NCI-H446 treated with DMSO at 0.1 percent for 48 hours (cell line): ENCODE measurements around the gene RAB1A.
"Not testable (repeated sequence)": the region's sequence is repeated elsewhere in the genome, so short reads cannot be mapped to it uniquely, and the experiment has no call there.

ENCODE experiments used
- DNase-seq: peaks from one replicate; lab custom pipeline; 2025; lab: John Stamatoyannopoulos, UW

Gene RAB1A

DNA sequence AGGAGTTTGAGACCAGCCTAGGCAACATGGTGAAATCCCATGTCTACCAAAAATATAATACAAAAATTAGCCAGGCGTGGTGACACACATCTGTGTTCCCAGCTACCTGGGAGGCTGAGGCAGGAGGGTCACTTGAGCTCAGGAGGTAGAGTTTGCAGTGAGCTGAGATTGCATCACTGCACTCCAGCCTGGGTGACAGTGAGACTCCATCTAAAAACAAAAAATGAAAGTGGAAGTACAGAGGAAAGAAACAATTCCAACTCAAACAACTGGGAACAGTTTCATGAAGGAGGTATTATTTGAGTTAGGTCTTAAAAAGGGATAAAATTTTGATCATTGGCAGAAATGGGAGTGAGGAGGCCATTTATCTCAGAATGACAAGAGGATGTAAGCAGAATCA, 6.3 kb upstream of the RAB1A start:
- DNase-seq: no peak

DNA sequence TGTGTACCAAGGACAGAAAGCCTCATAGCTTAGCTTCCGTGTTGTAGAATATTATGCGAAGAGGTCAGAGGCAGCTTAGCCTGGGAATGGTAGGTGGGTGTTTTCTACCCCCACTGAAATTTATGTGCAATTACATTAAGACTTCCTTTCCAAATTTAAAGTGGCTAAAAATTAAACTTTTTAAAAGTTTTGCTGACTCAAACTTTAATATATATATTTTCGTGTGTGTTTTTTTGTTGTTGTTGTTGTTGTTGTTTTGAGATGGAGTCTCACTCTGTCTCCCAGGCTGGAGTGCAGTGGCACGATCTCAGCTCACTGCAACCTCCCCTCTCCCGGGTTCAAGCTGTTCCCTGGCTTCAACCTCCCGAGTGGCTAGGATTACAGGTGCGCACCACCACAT, 4.3 kb upstream of the RAB1A start:
- DNase-seq: no peak

DNA sequence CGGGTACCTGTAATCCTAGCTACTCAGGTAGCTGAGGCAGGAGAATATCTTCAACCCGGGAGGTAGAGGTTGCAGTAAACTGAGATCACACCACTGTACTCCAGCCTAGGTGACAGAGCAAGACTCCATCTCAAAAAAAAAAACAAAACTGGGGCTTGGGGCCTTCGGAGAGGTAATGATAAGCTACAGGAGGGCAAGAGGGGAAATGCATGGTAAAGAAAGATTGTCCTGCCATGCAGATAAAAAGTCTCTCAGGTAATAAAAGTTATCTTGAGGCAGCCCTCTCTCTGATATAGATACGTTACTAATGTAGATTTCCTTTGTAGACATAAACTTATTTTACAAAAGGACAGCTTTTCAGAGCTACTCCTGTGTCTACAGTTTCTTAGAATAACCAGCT, 3.7 kb upstream of the RAB1A start:
- DNase-seq: no peak

DNA sequence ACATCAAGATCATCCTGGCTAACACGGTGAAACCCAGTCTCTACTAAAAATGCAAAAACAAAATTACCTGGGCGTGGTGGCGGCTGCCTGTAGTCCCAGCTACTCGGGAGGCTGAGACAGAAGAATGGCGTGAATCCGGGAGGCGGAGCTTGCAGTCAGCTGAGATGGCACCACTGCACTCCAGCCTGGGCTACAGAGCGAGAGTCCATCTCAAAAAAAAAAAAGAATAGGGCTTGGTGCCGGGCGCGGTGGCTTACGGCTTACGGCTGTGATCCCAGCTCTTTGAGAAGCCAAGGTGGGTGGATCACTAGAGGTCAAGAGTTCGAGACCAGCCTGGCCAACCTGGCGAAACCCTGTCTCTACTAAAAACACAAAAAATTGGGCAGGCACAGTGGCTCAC, 3.0 kb upstream of the RAB1A start:
- DNase-seq: not testable (repeated sequence)

DNA sequence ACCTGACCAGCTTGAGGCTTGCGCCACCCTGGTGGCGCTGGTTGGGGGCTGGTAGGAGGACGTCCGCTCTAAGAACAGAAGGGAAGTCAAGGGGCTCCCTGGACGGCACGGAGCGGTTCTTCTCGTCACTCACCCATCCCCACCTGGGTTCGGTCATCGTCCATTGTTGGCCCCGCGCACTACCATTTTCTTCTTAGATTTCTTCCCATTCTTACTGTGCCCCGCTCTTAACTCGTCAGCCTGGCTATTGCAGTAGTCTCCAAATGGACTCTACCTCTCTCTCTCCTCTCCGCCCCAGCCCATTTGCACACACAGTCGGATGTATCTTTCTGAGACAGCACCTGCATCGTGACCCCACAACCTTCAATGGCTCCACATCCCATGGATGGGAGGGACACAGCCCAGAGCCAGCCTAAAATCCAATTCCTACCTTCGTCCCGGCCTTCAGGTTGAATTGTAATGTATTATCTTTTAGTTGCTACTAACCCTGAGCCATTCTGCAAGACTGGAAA, 814 bp upstream of the RAB1A start:
- no peak for DNase-seq

DNA sequence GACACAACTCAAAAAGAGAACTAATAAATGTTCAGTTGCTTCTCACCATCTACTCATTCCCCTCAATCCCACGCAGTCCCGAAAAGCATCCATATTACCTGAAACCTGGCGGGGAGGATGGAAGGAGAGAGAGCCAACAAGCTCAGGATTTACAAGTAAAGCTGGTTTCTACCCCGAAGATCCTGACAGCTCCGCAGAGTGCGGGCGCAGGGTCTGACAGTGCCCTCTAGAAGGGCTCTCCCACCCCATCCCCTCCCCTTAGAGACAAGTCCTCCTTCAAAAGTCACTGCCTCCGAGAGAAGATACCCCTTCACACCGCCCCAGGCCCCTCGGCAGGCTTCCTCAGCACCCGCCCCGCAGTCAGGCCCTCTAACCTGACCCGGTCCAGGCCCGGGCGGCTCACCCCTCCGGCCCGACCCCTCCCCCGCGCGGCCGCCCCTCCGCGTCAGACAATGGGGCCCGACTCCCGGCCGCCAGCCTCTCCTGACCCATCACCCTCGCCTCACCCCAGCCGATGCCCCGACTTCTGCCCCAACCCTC, 550 bp downstream of the RAB1A start:
- no peak for DNase-seq

DNA sequence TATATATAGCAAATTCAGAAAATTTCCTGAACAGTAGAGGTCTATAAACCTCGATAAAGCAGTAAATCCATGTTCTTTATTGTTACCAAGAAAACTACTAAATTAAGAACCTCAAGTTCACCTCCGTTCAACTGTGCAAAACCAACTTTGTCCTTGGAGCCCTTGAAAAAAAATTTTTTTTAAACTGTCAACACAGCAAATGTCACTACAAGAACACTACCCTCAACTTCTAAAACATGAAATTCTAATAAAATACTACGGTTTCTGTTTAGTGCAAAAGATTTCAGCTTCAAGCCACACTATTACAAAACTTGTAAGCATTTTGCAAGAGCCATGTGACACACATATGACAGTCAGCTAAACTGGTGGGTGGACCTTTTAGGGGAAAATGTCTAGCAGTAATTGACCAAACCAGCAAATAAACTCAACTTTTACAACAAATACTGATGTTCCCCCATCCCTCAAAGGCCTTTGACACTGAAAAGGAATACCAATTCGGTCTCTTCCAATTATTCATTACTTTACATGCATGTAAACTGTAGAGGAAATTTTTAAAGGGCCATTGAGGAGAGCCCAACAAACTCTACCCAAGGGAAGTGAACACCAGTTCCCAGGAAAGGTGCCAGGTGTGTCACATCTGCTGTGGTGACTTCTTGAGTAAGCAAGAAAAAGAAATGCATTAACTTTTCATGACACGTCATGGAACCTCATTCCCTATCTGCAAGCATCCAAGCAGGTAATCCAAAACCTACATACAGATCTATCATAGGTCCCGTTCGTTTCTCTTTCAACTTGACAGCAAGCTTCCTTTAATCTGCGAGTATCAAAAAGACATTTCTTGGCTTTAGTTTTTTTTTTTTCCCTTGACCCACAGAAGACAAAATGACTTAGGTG, 1.4 kb downstream of the RAB1A start:
- no peak for DNase-seq

DNA sequence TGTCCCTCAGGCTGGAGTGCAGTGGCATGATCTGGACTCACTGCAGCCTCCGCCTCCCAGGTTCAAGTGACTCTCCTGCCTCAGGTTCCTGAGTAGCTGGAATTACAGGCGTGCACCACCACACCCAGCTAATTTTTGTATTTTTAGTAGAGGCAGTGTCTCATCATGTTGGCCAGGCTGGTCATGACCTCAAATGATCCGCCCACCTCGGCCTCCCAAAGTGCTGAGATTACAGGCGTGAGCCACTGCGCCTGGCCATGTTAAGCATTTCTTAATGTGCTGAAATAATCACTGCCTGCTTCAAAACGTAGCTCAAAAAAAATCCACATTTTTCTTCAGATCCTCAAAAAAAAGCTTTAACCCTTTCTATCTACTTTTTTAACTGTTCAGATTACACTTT, 4.4 kb downstream of the RAB1A start:
- not testable (repeated sequence) for DNase-seq

DNA sequence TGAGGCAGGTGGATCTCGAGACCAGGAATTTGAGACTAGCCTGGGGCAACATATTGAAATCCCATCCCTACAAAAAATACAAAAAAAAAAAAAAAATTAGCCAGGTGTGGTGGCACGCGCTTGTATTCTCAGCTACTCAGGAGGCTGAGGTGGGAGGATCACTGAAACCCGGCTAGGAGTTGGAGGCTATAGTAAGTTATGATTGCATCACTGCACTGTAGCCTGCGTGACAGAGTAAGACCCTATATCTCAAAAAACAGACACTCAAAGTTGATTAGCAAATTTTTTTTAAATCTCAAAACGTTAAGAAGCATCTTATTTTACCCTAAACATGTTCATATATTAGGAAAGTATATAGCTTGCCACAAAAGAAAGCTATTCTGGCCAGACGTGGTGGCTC, 7.6 kb downstream of the RAB1A start:
- no peak for DNase-seq

DNA sequence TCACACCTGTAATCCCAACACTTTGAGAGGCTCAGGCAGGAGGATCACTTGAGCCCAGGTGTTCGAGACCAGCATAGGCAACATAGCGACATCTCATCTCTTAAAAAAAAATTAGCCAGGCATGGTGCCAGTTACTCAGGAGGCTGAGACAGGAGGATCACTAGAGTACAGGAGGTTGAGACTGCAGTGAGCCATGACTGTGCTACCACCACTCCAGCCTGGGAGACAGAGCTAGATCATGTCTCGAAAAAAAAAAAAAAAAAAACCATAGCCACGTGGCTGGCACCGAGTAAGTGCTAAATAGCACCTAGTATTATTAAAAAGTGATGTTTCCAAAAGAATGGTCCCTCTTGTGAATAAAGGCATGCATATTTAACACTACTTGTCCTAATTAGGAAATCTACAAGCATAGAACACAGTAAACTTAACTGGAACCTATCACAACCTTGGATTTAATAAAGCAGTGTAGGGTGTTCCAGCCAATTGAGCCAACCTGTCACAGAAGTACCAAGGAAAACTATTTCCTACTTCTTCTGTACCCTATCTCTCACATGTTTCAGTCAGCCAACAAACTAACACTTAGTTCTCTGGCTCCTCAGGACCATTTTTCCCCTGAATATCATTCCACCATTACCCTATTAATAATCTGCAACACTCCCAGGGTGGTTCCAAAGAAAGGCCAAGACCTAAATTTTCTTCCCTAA, 8.8 kb downstream of the RAB1A start:
- no peak for DNase-seq

DNA sequence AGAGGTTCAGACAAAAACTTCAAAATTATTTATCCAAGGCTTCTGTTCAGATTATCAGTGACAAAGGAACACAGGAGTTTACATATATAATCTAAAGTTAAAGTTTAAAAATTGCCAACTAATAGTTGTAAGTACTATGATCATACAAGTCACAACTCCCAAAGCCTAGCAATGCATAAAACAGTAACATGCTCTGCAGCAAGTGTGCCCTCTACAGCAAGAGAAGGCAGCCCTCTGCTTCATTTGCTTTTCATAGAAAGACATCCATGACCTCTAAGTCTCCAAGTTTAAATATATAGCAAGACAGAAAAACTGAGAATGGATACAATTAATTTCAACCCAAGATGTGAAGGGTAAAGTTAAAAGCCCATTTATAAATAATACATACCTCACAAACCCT, 13.3 kb downstream of the RAB1A start:
- DNase-seq: no peak

DNA sequence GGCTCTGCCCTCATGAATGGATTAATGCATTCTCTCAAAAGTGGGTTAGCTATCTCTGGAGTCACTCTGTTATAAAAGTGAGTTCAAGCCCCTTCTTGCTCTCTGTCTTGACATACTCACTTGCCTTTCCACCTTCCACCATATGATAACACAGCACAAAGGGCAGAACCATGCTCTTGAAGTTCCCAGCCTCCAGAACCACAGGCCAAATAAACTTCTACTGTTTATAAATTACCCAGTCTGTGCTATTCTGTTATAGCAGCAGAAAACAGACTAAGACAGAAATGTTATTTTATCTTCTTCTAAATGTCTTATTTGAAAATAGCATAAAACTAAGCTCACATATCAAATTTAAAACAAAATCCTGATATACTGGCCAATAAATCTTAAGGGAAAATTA, 15.0 kb downstream of the RAB1A start:
- DNase-seq: no peak

DNA sequence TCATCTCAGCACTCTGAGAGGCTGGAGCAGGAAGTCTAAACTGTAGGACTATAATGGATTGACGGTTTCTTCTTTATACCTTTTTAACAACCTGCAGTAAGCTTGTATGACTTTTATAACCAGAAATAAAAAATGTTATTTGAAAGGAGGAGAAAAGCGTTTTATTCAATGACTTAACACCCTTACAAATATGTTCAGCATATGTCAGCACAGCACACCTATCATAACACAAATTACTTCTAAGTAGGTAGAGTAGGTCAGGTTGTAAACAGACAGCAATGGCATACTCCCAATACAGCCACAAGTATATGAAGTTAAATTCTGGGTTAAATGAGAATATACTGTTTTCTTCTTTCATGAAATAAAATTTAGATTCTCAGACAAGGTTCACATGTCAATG, 16.1 kb downstream of the RAB1A start:
- no peak for DNase-seq

DNA sequence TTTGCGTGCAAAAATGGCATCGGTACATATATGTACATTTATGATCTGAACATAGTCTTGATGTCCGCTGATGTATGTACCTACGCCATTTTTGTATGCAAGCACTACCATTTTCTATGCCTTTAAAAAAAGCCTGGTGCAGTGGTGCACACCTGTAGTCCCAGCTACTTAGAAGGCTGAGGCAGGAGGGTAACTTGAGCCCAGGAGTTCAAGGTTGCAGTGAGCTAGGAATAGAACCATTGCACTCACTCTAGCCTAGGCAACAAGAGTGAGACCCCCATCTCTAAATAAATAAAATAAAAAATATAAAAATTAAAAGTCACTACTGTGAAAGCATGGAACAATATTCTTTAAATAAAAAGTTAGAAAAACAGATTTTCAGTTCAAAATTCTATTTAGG, 16.7 kb downstream of the RAB1A start:
- DNase-seq: no peak

DNA sequence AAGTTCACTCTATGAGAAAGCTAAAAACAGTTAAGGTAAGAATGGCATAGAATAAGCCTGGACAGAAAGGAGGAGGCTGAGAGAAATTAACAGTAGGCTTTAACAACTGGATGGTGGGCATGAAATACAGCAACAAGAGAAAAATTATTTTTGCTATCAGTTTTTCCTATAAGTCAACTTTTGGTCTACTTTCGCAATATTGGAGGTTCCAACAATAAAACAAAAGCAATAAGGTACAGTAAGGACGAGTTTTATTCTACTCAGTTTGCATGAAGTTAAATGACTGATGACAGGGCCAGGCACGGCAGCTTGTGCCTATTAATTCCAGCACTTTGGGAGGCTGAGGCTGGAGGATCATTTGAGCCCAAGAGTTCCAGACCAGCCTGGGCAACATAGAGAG, 17.3 kb downstream of the RAB1A start:
- DNase-seq: no peak

DNA sequence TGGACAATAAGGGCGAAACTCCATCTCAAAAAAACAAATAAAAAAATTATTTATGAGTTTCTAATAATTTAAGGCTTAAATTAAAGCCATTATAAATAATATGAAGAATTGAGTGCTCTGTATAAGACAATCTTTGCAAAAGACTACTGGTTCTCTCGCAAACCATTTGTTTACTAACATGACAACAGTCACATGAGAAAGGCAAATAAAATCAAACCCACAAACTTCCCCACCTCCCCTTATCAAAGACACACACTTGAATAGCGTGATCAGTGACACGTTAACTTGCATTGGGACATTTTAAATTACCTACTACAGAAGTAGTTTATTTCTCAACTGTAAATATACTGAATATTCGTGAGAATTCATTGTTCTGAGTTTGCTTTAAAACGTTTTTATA, 21.1 kb downstream of the RAB1A start:
- no peak for DNase-seq

DNA sequence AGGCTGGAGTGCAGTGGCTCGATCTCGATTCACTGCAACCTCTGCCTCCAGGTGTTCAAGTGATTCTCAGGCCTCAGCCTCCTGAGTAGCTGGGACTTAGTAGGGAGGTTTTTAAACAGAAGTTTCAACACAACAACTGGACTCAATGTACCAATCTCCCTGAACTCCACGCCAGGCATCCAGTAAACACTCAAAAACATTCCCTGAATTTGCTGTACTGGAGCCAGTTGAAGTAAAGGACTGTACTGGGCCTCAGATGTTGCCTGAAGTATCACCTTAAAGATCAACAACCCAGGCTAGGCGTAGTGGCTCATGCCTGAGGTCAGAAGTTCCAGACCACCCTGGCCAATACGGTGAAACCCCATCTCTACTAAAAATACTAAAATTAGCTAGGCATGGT, 22.4 kb downstream of the RAB1A start:
- no peak for DNase-seq

DNA sequence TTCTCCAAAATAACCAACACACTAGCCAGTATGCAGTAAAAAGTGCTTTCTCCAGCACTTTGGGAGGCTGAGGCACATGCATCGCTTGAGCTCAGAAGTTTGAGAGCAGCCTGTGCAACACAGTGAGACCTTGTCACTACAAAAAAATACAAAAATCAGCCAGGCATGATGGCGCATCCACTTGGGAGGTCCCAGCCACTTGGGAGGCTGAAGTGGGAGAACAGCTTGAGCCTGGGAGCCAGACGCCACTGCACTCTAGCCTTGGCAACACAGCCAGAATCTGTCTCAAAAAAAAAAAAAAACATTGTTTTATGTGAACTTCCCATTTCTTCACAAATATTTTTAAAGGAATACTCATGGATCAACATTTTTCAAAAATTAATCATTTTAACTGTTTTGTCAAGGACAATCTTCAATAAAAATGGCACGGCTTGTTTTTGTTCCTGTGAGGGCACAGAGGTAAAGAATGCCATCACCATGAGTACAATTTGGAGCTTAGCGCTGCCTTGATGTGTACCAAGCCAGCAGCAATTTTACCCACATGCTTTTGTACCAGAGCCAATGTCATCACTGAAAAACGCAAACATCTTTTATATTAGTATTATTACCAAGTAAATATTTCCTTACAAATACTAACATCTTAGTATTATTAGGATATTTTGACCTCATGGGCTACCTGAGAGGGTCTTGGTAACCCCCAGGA, 26.7 kb downstream of the RAB1A start:
- DNase-seq: peak; percentile 75

DNA sequence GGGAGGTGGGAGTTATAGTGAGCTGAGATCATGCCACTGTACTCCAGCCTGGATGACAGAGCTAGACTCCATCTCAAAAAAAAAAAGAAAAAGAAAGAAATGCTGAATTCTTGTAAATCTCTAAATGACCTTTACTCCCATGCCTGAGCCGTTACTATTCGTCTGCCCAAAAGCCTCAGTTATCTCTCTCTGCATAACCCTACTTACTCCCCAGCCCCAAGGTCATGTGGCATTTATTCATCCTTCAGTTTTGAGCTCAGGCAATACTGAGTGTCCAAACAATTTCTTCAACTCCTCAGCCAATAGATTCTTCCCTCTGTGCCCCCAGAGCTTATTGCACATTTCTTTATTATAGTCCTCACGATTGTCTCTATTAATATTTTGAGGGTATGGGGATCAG, 28.8 kb downstream of the RAB1A start:
- DNase-seq: no peak

DNA sequence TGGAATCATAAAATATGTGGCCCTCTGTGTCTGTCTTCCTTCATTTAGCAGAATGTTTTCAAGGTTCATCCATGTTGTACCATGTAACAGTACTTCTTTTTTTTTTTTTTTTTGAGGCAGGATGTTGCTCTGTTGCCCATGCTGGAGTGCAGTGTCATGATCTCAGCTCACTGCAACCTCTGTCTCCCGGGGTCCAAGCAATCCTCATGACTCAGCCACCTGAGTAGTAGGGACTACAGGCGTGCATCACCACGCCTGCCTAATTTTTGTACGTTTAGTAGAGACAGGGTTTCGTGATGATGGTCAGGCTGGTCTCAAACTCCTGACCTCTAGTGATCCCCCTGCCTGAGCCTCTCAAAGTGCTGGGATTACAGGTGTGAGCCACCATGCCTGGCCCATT, 31.2 kb downstream of the RAB1A start:
- DNase-seq: no peak

DNA sequence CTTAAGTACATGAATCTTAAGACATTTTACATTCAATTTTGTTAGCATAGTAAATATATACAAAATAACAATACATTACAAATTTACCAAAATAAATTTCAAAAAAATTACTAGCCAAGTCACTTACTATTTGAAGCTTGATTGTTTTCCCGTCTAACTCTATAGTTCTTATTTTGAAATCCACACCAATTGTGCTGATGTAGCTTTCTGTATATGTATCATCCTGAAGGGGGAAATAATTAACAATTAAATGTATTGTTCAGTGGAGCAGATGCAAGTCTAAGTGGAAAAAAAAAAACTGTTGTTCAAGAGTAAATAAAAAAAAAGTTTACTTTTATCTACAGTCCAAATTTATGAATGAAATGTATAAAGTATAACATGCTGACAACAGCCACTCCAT, 32.1 kb downstream of the RAB1A start:
- DNase-seq: no peak

DNA sequence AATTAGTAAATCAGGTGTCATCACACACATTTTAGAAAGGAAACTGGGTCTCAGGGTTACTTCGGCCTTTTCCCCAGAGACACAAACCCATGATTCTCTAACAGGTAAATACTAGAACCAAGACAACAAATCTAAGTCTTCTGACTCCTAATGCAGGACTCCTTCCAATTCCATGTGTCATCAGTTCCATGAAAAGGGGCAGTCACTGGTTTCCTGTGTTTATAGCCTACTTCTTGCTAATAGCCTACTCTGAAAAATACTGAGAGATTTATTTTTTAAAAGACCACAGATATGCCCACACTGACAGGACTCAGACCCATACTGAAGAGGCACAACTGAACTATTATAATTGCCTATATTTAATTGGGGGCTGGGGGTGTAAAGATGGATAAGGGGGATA, 33.0 kb downstream of the RAB1A start:
- DNase-seq: no peak

DNA sequence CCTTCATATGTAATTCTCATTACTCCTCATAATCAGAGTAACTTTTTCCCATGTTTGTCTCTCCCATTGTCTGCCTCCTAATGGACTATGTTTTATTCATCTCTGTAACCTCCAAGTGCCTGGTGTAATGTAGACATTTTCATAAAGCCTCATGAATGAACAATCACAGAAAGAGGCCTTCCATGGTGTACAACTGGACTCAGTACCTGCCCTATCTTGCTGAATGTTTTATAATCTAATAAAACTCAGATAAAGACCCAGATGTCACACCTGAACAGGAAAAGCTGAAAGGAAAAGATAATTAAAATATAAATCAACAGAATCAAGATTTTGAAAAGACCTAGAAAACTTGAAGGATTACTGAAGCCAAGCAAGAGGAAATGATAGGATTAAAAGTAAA, 36.7 kb downstream of the RAB1A start:
- no peak for DNase-seq
